HCT116 (cell line): ENCODE measurements around the gene PCDHB5.
A peak's percentile ranks its signal among the peaks of the same experiment; 100 is the strongest.

Experiments used
- ATF3 ChIP-seq: IDR thresholded peaks from 2 replicates; pipeline ENCODE4 v1.6.1; 2012
- CTCF ChIP-seq, 3 experiments: fragments of 200-600 bp in 1 of 3; sonication (generic) in 1 of 3; IDR thresholded peaks in 2 of 3; conservative IDR thresholded peaks in 1 of 3; 2 replicates each; pipeline ENCODE4 v1.5.1; 2012 to 2017; ENCODE audit warnings: low read depth in 2 of 3, low read length in 2 of 3, antibody characterized with exemption in 1 of 3, borderline replicate concordance in 1 of 3, control low read depth in 1 of 3, mild to moderate bottlenecking in 1 of 3, mixed read lengths in 1 of 3, mixed run types in 1 of 3, moderate library complexity in 1 of 3; ENCODE audit not compliant: insufficient read depth in 1 of 3
- EGR1 ChIP-seq: IDR thresholded peaks from 2 replicates; pipeline ENCODE4 v1.6.1; 2012; ENCODE audit warnings: low read depth
- ELF1 ChIP-seq: IDR thresholded peaks from 2 replicates; pipeline ENCODE4 v1.6.1; 2012; ENCODE audit warnings: low read depth, borderline replicate concordance
- EZH2 ChIP-seq: fragments of 200-600 bp; sonication (generic); IDR thresholded peaks from 2 replicates; pipeline ENCODE4 v1.6.1; 2017; ENCODE audit warnings: antibody characterized with exemption, mixed run types
- MAX ChIP-seq: IDR thresholded peaks from 2 replicates; pipeline ENCODE4 v1.6.1; 2012
- POLR2A ChIP-seq: IDR thresholded peaks from 2 replicates; pipeline ENCODE4 v1.7.0; 2011; ENCODE audit warnings: borderline replicate concordance; ENCODE audit not compliant: insufficient read depth, insufficient read length; ENCODE audit errors: extremely low read depth
- POLR2AphosphoS5 ChIP-seq: IDR thresholded peaks from 2 replicates; pipeline ENCODE4 v1.6.1; 2011; ENCODE audit warnings: mild to moderate bottlenecking, low read depth, low read length, moderate library complexity
- RAD21 ChIP-seq: IDR thresholded peaks from 2 replicates; pipeline ENCODE4 v1.6.1; 2012; ENCODE audit warnings: low read depth, mild to moderate bottlenecking
- REST ChIP-seq: IDR thresholded peaks from 2 replicates; pipeline ENCODE4 v1.6.1; 2012; ENCODE audit warnings: low read depth
- SP1 ChIP-seq: IDR thresholded peaks from 2 replicates; pipeline ENCODE4 v1.6.1; 2012; ENCODE audit warnings: low read depth
- ZNF274 ChIP-seq: fragments of 200-500 bp; sonication (Bioruptor generic); IDR thresholded peaks from 2 replicates; pipeline ENCODE4 v1.6.1; 2014; ENCODE audit warnings: mild to moderate bottlenecking, low read depth, low read length, inconsistent platforms

GRCh38 chr5:141121563-141121962 is 13.4 kb upstream of the PCDHB5 start, which contains the start of gene PCDHB4:
- no peak for TF ChIP-seq CTCF (IDR thresholded peaks at IDR 0.05 in 2 of 3, conservative IDR thresholded peaks at IDR 0.05 in 1 of 3; ENCODE audit: borderline replicate concordance in 1 of 3, insufficient read depth in 1 of 3, low read depth in 2 of 3, low read length in 2 of 3)
- TF ChIP-seq RAD21: peak; percentile 5; the same call in 1 of the 2 replicates
- no peak for TF ChIP-seq POLR2AphosphoS5
- no peak for TF ChIP-seq EZH2
- no peak for TF ChIP-seq SP1
- no peak for TF ChIP-seq EGR1
- no peak for TF ChIP-seq MAX
- no peak for TF ChIP-seq POLR2A
- no peak for TF ChIP-seq ATF3
- TF ChIP-seq ELF1: no peak
- TF ChIP-seq ZNF274: no peak
- TF ChIP-seq REST: no peak
